NCI-H187 treated with DMSO at 0.1 percent for 48 hours (cell line): ENCODE measurements around the gene ACVR1B.

Source experiments
- DNase-seq: peaks from one replicate; lab custom pipeline; 2025; lab: John Stamatoyannopoulos, UW

ACVR1B gene

GRCh38 chr12:51943346-51943745 lies 8.2 kb upstream of the ACVR1B start:
- no peak for DNase-seq

- no peak for DNase-seq
Observed at GRCh38 chr12:51944608-51945233, 6.8 kb upstream of the ACVR1B start.

GRCh38 chr12:51947246-51947996 lies 4.1 kb upstream of the ACVR1B start:
- DNase-seq, result no peak

GRCh38 chr12:51948066-51948465 lies 3.4 kb upstream of the ACVR1B start:
- no peak for DNase-seq

GRCh38 chr12:51949342-51950030 lies 2.0 kb upstream of the ACVR1B start:
- no peak for DNase-seq

- no peak for DNase-seq
Observed at GRCh38 chr12:51950682-51951198, 759 bp upstream of the ACVR1B start.

- no peak for DNase-seq
Observed at GRCh38 chr12:51951843-51952722, 584 bp downstream of the ACVR1B start.

GRCh38 chr12:51953089-51953488 lies 1.6 kb downstream of the ACVR1B start:
- DNase-seq, result no peak

- no peak for DNase-seq
Observed at GRCh38 chr12:51953864-51954263, 2.4 kb downstream of the ACVR1B start.

- DNase-seq, result no peak
Observed at GRCh38 chr12:51954561-51955361, 3.3 kb downstream of the ACVR1B start.

- no peak for DNase-seq
Observed at GRCh38 chr12:51955702-51956101, 4.2 kb downstream of the ACVR1B start.

GRCh38 chr12:51958542-51958941 lies 7.0 kb downstream of the ACVR1B start:
- no peak for DNase-seq

GRCh38 chr12:51959211-51959610 lies 7.7 kb downstream of the ACVR1B start:
- no peak for DNase-seq

- no peak for DNase-seq
Observed at GRCh38 chr12:51959921-51960320, 8.4 kb downstream of the ACVR1B start.

- no peak for DNase-seq
Observed at GRCh38 chr12:51960488-51960887, 9.0 kb downstream of the ACVR1B start.

GRCh38 chr12:51960890-51961289 lies 9.4 kb downstream of the ACVR1B start:
- DNase-seq, result no peak

- DNase-seq, result no peak
Observed at GRCh38 chr12:51961834-51962233, 10.3 kb downstream of the ACVR1B start.

- DNase-seq, result no peak
Observed at GRCh38 chr12:51962737-51963136, 11.2 kb downstream of the ACVR1B start.

- no peak for DNase-seq
Observed at GRCh38 chr12:51963477-51963876, 12.0 kb downstream of the ACVR1B start.

- no peak for DNase-seq
Observed at GRCh38 chr12:51969643-51970042, 18.1 kb downstream of the ACVR1B start.
